ENCODE results near the gene HOXA11.

Gene HOXA11

DNA sequence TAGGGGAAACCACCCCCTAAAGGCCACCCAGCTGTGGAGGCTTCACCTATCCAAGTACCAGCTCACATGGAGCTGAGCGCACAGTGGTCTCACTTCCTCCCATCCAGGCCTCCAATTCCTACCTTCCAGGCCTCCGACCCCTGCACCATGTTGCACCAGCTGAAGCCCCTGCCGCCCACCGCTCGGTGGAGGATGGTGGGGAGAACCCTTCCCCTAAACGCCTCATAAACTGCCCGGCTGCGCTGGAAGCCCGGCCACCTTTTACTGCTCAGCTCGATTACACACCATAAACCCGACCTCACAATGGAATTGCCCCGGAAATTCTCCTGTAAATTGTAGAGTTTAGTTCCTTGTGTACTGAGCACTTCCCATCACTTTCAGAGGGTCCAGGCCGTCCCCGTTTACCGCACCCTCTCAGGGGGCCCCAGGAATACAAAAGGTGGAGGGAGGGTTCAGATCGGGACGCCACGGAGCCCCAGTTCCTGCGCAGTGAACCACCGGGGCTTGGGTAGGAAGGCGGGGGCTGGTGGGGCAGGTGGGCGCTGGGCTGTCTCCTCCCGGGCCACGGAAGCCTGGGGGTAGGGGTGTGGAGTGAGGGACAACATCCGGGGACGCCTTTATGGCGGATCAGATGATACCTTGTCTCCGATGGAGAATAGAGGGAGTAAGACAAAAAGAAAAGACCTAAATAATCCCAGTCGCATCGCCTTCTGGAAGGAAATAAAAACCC is 27.2 kb downstream of the HOXA11 start:
- DNase-seq (ENCODE audit: low read depth) = no peak

DNA sequence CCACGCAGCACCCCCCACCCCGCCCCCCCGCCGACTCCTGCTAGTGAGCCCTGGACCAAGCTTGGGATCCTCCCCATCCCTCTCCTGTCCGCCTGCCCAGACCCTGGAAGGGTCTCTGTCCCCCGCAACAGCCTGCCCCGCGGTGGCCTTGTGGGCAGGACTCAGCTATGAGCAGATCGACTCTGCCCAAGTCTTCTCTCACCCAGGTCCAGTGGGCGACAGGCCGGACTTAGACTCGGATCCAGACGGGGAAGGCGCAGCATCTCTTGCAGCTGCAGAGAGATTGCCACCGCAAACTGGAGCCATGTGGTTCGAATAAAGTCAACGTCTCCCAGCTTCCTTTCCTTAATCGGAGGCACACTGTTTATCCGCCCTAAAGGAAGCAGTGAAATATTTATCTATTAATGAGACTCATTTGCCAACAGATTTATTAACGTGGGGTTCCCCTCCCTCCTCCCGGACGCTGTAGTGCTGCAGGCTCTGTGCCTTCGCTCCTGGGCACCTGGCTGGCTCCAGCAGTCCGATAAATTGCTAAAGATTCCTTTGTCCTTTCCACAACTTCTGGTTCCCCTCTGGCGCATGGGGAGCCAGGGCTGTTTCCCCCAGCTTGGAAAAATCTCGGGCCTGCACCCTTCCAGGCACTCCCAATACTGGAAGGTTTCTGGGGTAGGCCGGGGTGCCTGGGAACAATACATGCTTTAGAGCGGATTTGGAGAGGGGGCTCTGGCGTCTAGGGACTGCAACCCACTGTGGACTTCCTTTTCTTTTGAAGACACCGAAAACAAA is 27.9 kb downstream of the HOXA11 start:
- no peak for DNase-seq (ENCODE audit: low read depth)

DNA sequence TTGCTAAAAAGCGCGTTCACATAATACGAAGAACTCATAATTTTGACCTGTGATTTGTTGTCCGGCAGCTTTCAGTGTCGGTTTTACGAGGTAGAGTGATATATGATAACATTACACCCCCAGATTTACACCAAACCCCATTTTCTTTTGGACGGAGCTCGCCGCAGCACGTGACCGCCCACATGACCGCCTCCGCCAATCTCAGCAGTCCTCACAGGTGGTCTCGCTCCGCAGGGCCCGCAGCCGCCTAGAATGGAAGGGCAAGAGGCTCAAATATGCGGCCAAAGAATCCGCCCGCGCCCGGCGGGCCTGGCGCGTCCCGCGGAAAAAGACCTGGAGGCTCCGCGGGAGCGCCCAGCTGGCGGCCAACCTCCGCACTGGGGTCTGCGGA is 28.5 kb downstream of the HOXA11 start, which contains the start of gene HOXA7:
TSS of gene HOXA7 (minus strand) at position 168 of the 391 bp plus-strand sequence. CDS start at position 38, 130 bp downstream.
- DNase-seq (ENCODE audit: low read depth) = no peak

DNA sequence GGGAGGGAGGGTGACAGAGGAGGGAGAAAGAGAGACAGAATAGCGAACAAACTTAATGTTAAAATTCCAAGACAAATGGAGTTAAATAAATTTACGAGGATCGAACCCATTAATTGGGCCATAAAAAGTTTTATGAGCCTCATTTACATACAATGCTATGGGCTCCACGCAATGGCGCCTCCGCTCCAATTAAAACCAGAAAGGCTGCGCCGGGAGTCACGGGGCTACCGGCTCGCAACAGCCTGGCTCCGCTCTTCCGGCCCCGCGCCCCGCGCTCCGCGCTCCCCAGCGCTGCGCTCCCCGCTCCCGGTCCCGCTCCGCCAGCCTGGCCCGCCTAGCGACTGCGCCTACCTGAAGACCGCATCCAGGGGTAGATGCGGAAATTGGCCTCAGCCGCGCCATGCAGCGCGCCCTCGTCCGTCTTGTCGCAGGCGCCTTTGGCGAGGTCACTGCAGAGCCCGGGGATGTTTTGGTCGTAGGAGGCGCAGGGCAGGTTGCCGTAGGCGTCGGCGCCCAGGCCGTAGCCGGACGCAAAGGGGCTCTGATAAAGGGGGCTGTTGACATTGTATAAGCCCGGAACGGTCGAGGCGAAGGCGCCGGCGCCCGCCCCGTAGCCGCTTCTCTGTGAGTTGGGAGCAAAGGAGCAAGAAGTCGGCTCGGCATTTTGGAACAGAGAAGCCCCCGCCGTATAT is 29.1 kb downstream of the HOXA11 start:
- no peak for DNase-seq (ENCODE audit: low read depth)

DNA sequence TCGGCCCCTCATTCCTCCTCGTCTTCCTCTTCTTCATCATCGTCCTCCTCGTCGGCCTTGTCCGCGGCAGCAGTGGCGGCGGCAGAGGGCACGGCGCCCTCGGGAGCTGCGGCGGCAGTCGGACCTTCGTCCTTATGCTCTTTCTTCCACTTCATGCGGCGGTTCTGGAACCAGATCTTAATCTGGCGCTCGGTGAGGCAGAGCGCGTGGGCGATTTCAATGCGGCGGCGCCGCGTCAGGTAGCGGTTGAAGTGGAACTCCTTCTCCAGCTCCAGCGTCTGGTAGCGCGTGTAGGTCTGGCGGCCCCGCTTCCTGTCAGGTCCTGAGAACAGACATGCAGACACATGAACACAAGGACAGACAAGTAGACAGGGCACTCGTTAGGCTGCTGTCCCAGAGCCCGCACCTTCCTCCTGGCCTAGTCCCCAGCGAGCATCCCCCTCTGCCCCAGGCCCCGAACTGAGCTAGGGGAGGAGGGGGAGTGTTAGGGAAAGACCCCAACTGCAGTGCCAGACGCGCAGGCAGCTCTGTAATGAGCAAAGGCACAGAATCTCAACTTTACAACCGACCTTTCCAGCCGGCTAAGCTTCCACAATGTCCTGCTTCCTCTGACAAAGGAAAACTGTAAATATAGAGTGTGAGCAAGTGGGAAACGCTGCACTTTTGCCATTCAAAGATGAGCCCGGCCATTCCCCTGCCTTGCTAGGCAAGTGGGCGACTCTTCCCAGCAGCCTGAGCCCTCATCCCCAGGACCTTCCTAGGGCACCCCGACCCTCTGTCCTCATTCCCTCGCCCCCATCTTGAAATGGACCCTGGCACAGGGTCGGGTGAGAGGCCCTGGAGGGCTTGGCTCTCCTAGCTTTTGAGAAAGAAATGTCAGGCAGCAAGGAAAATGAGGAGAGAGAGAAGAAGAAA is 29.9 kb downstream of the HOXA11 start:
- DNase-seq (ENCODE audit: low read depth) = no peak

DNA sequence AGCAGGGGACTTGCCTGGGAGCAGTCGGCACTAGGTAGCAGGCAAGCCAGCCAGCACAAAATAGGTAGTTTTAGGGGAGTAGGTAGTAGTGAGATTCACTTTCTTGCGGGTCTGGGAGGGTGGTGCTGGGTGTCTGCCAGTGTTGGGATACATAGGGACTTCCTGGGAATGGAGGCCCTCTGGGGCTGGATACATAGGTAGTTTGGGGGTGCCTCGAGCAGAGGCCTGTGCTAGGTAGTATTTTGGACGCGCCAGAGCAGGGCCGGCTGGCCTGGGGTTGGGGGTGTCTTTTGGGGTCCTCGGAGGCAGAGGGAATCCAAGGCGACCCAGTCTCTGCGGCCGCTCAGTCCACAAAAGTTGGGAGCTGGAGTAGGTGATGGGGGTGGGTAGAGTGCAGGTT is 30.7 kb downstream of the HOXA11 start:
- DNase-seq (ENCODE audit: low read depth) = no peak

DNA sequence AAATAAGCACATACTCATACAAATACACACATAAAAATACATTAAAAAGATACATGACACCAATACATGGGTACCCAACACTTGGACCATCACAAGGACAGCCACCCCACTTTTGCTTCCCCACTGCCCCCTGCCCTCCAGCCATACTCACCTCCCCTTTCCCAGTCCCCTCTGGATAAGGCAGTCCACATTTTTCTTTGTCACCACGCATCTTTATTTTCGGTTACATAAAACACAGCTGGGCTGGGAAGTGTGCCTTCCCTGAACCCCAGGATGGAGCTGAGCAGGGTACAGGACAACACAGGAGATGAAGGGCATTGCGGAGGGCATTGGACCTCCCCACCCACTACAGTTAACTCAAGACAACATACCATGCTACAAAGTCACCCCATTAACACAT is 31.5 kb downstream of the HOXA11 start:
- no peak for DNase-seq (ENCODE audit: low read depth)

DNA sequence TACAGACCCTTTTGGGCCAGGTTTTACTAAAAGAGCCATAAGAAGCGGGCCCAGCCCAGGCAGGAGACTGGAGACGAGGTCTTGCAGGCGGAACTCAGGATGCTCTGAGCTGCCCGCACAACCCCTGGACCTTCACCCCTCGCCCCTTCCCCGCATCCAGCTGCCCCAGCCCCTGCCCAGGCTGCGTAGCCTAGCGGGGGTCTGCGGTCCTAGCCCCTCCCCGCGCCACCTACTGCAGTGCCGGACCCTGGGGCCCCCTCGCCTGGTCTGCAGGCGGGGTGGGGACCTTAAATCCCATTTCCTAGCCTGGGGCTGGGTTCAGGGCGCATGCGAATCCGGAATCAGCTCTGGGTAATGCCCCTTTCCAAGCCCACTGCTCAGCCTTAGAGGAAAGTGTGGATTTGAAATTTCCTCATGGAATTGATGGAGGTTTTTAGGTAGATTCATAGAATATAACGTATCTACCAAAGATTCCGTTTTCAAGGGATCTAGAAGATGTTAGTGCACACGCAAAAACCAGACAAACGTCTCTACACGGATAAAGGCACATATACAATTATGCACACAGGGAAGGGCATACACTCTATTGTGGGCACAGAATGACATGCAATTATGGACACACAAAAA is 32.1 kb downstream of the HOXA11 start:
- DNase-seq (ENCODE audit: low read depth) = no peak

DNA sequence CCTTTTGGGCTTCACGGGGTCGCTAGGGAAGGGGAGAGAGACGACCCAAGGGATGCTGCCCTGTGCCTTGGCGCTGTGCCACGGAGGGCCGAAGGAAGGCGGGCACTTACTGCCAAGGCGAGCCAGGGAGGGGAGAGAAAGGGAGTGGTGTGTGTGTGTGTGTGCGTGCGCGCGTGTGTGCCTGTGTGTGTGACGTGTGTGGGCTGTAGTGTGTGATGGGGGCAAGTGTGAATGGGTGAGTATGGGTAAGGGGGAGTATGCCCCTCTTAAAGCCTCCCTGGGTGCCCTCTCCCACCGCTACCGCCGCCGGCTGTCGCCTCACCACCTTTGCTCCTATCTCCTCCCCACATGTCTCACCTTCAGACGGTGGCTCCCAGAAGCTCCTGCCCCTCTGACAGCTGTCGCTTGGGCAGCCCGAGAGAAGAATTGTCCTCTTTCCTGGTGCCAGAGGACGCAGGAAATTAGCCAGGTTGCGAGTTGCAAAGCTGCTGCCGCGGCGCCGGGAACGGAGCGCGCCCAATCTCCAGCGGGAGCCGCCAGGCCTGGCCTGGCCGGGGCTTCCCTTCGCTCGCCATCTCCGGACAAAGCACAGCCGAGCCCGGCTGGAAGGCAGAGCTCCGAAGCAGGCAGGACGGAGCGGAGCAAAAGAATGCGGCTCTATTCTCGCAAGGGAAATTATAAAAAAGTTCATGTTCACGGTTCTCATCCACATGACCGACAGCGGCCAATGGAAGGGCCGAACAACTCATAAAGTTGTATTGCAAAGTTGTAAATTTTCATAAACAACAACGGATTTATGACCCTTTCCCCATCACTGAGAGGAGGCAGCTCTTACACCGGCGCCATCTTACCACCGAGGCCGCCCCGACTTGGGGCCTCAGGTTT is 32.9 kb downstream of the HOXA11 start, which contains the start of gene HOXA3:
TSS of gene HOXA3 (minus strand) at position 653 of the 885 bp plus-strand sequence. CDS start 41,943 bp downstream, outside the sequence.
- DNase-seq (ENCODE audit: low read depth) = no peak

DNA sequence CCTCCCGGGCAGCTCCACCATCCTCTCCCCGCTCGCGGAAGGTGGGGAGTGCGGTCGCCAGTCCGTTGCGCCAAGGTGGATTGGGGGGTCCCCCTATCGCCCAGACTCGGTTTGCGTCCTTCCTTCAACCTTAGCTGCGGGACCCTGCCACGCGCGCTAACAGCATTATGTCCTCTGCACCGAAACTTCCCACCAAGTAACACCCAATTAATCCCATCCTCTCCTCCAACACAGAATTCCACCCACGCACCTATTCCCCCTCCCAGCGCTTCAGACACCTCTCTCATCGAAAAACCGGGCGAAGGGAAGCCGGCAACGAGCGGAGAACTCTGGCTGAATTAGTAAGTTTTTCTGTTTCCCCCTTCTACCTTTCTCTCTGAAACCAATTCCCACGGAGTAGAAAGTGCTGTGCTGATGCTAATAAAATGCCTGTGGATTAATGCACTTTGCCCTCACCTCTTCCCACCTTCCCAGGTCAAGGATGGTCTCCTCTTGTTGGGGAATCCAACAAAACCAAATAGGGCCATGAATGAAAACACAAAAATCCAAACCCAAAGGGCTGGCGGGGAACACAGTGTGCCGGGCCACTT is 33.6 kb downstream of the HOXA11 start:
- DNase-seq (ENCODE audit: low read depth) = no peak

DNA sequence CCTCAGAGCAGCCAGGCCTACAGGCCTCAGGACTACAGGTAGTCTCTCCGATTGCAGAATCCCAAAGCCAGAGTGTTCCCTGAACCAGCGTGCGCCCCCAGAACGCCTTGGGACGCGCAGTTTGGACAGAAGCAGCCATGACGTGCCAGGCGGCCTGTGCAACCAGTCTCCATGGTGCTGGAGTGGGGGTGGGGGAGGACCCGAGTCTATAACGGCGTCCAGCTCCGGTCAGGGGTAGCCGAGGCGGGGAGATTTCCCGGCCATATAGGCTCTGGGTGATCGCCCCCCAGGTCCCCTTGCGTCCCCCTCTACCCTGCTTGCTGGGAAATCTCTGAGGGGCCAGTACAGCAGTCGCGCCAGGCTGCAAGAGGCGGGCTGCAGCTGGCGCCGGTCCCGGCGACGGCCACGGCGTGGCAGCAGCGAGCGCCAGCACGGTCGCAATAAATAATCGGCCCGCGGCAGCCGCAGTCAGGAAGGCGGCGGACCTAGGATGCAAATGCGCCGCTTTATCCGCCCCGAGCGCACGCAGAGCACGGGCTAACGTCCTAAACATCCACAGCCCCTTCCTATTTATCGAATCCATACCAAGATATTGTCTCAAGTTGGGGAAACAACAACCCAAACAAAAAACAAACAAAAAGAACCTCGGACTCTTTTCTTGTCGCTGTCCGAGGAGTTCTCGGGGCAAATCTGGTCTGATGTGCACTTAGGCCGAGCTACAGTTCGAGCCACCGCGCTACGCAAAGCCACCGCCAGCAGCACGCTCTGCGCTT is 34.3 kb downstream of the HOXA11 start:
- DNase-seq (ENCODE audit: low read depth) = peak; percentile 47

DNA sequence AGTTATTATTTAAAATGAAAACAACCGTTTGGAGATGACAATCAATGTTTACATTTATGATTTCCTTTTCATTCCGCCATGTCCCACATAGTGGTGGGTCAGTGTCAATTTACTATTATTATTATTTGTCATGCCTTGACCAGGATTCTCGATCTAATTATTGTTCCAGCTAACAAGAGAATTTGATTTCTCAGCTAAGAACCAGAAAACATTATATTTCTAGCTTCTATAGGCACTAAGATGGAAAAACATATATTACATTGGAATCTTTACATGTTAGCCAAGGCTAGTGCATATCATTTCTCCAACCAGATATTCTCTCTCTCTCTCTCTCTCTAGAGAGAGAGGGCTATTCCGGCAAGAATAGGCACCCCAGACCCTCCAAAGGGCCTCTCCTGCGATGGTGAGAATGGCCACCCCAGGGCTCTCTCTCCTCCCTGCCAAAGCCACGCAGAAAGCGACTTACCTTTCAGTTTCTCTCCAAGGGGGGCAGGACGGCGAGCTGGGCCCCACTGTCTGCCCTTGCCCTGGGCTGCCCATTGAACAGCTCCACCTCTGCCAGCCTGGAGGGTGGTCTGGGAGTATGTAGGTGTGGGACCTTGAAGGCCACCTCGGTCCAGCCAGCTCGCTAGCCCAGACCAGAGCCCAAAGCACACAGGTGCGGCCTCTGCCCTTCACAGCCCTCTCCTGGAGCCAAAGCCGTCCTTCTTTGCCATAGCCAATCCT is 35.0 kb downstream of the HOXA11 start:
- no peak for DNase-seq (ENCODE audit: low read depth)

DNA sequence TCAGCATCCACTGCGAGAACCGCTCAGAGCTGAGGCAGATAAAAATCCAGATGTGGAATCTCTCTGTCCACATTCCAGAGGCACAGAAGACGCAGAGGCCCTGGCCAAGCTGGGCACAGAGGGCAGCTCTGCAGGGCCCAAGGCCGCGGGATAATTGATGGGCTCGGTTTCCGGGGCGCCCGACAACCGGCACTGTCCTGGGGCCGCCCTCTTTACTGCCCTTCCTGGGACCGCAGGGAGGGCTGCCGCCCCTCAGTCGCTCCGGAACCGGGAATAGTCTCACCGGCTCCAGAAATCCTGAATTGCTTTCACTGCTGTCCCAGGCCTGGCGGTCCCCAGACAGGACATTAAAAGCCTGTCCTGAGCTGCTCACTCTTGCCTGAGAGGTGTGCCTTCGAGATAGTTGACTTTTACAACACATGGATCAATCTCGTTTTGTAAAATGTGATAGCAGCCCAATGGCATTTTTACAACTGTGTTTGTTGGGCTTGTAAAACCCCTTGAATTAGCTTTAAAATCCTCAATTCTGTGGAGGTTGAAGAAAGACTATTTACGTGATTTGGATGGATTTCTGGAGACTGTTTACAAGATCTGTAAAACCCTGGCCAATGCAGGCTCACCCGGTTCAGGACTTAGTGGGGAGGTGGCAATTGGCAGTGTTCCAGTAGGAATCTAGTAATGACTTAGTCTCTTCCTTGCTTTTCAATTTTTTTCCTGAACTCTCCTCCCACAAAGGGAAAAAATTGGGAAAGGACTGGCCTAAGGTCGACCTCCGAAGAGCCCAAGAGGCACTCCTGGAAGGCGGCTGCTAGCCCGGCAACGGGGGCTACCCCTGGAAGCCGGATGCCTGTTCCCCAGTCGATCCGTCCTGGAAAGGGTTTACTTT is 36.0 kb downstream of the HOXA11 start:
- no peak for DNase-seq (ENCODE audit: low read depth)

DNA sequence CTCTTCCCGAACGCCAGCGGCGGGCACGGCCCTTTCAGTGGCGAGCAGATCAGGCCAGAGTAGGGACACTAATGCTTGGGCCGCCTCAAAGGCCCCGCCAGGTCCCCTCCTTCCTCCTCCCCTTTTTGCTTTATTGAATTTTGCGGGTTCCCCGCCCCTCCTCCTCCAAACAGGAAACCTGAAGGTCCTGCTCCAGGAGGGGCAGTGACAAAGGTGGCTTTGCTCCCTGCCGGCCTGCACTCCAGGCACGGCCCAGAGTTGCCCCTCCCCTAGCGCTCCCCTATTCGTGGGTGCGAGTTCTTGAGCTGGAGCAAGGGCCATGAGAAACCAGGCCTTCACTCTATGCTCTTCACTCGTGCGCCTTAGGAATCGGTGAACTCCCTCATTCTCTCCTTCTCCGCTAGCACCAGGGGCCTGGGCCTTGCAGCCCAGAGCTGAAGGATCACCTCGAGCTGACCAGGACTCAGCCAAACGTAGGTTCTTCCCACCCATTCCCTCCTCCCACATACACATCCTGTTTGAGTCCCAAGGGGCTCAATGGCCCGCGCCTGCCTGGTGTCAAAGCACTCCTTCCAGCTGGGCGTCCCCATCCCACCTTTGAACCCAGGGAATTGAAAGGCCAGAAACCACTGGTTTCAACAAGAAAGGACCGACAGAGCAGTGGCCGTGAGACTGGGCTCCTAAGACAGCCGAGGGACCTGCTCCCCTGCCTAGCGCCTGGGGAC is 36.8 kb downstream of the HOXA11 start:
- DNase-seq (ENCODE audit: low read depth) = no peak

DNA sequence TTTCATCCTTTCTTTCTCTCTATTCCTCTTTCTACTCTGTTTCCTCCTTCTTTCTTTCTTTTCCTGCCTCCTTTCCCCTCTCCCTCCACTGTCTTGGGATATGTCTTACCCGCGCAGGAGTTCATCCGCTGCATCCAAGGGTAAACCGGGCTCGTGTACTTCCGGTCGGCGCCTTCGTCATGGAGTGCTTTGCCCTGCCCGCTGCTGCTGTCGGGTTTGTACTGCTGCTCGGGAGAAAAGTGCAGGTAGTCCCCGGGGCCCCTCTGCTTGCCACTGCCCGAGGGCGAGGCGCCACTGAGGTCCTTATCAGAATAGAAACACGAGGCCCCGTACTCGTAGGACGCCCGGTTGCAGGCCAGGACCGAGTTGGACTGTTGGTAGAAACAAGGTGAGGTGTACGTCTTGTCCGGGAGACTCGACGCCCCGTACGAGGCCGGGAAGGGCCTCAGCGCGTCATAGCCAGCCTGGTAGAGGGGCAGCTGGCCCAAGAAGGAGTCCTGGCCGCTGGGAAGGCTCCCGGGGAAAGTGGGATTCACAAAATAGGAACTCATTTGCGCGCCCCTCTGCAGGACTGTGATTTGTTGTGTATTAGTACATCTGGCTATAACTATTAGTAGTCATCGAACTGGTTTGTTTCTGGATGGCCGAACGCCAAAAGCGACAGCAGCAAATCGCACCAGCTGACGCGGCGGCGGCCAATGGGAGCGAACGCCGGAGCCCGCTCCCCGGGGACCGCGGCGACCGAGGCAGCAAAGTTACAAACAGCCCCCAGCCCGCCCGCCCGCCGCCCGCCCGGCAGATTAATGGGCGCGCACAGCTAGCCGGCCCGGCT is 37.6 kb downstream of the HOXA11 start, which contains the start of gene HOXA6:
TSS of gene HOXA6 (minus strand) at position 576 of the 832 bp plus-strand sequence. CDS start at position 551, 25 bp downstream.
- DNase-seq (ENCODE audit: low read depth) = no peak
